Skeletal muscle tissue (tissue), 4 donors: ENCODE measurements around the gene COL25A1. TPM values are rescaled to one million over a fixed set of nuclear protein-coding genes. Genes with fewer than 3 reads are reported as not detected.

Experiments used
- H3K27ac ChIP-seq: one replicate; pipeline ENCODE4 v1.7.0; 2013; ENCODE audit warnings: mild to moderate bottlenecking, low read depth, low read length, inconsistent platforms
- H3K27me3 ChIP-seq, 3 donors: one replicate each; pipeline ENCODE4 v1.7.0; 2013; ENCODE audit warnings: low read length in 3 of 3; ENCODE audit not compliant: control insufficient read depth in 3 of 3, insufficient read depth in 3 of 3
- H3K36me3 ChIP-seq, 3 donors: one replicate each; pipeline ENCODE4 v1.7.0; 2013; ENCODE audit warnings: low read length in 3 of 3; ENCODE audit not compliant: control insufficient read depth in 3 of 3, insufficient read depth in 3 of 3
- H3K4me1 ChIP-seq, 3 donors: one replicate each; pipeline ENCODE4 v1.7.0; 2013; ENCODE audit warnings: low read length in 3 of 3, mild to moderate bottlenecking in 3 of 3; ENCODE audit not compliant: control insufficient read depth in 3 of 3, insufficient read depth in 3 of 3
- H3K4me3 ChIP-seq, 3 donors: one replicate each; pipeline ENCODE4 v1.7.0; 2013; ENCODE audit warnings: low read length in 3 of 3
- H3K9ac ChIP-seq, 3 donors: one replicate each; pipeline ENCODE4 v1.7.0; 2013; ENCODE audit warnings: low read length in 3 of 3, mild to moderate bottlenecking in 3 of 3, moderate library complexity in 2 of 3, low read depth in 1 of 3
- H3K9me3 ChIP-seq, 3 donors: one replicate each; pipeline ENCODE4 v1.7.0; 2013; ENCODE audit warnings: low read length in 3 of 3; ENCODE audit not compliant: control insufficient read depth in 3 of 3
- total RNA-seq: library from RNA; depleted of rRNA; stranded (reverse); fragments of >200 nt; gene quantifications from one replicate; pipeline ENCODE4 v1.2.3, GENCODE V29; 2014
- donor health status: Osteomylitis.

The COL25A1 gene
- total RNA-seq, 1 donor from 2014 or later: 3.7 TPM

DNA sequence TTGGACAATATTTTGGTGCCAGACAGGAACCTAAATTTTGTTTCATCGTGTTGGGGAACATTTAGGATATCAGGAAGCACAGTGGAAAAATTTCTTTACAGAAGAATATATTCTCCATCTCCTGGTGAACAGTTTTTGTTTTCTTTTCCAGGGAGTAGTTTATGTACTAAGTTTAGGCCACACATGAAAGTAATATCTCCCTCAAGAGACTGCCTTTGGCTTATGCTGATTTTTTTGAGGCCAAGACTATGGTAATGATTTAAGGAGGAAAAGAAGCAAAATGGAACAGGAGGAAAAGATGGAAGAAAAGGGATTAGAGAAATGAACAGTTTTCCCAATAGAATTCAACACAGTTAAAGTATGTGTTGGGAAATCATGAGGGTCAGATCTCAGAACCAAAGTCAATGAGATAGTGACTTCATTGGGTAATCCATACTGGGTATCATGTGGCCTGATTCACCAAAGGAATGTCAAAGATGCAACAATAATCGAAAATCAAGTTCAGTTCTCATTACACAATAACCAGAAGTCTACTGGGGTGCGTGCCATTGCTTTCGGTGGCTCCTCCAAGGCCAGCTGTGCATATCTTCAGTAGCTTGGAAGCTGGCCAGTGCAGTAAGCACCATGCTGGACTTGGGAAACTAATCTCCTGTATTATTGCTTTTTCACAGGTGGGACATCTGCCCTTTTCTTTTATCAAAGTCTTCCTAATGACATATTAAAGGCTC lies 234.8 kb downstream of the COL25A1 start:
- no peak overlapping the region for H3K27ac ChIP-seq

DNA sequence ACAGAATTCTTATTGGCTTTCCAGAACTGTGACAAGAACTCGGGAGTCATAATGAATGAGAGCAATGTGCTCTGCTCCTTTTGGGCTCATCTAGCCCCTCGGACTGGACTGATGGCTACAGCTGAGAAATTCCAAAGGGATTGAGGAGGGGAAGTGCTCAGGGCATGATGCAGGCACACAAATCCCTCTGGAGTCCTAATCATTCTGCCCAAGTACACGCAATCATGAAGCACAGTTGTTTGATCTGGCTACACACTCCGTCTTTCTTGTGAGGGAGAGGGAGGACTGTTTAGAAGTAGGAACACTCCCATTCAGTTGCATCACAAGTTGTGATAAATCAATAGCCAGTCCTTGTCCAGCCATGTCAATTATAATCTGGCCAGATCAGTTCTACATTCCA lies 237.5 kb downstream of the COL25A1 start:
- no peaks in the 10 kb centered on the region for H3K9me3 ChIP-seq
- no peak overlapping the region for H3K9ac ChIP-seq
- H3K36me3 ChIP-seq: no peaks in the 10 kb centered on the region
- H3K4me1 ChIP-seq: peaks cover 0 to 5% (median 2%) of the 10 kb centered on the region in 3 donors
- no peak overlapping the region for H3K4me3 ChIP-seq
- H3K27me3 ChIP-seq: no peaks in the 10 kb centered on the region
- H3K27ac ChIP-seq: no peak overlapping the region

More for the DNA sequence above, 234.8 kb downstream of the COL25A1 start:
- H3K9me3 ChIP-seq: no peaks in the 10 kb centered on the region
- H3K36me3 ChIP-seq: no peaks in the 10 kb centered on the region
- H3K4me3 ChIP-seq: no peak overlapping the region
- H3K4me1 ChIP-seq: peaks cover 0 to 5% (median 2%) of the 10 kb centered on the region in 3 donors
- H3K27me3 ChIP-seq: no peaks in the 10 kb centered on the region
- H3K9ac ChIP-seq: no peak overlapping the region

DNA sequence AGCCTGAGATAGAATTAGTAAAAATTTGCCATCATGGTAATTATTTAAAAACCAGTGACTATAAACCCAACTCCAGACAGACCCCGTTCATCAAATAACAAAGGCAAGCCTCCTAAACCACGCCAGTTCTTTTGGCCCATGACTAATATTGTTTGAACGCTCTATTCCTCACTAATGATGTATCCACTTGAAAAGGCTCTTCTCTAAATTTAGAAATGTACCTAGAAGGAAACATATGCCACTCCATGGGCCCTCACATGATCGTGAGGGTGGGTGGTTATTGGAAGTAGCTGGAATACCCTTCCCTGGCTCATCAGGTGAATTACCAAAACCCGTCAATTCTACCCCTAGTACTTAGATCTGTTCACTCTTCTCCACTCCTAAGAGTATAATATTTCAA lies 249.2 kb downstream of the COL25A1 start:
- no peaks in the 10 kb centered on the region for H3K27me3 ChIP-seq
- H3K4me3 ChIP-seq: no peak overlapping the region
- no peaks in the 10 kb centered on the region for H3K36me3 ChIP-seq

DNA sequence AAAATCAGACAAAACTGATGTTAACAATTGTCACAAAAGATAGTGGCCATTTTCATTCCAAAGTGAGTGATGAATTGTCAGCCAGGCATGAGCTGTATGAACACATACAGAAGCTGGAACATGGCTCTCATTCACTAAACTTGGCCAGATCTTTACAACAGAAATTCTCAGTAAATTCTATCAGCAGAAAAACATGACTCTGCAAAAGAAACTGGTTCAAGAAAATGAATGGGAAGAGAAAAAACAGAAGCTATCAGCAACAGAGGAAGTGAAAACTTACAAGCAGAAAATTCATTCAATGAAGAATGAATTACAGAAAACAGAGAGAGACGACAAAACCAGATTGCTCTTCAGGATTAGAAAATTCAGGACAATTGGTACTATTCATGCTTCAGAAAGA lies 249.6 kb downstream of the COL25A1 start:
- Histone ChIP-seq H3K36me3 (no peaks in the 10 kb centered on the region), H3K27ac (no peak overlapping the region), H3K27me3 (no peaks in the 10 kb centered on the region), H3K9ac (no peak overlapping the region), H3K9me3 (no peaks in the 10 kb centered on the region), H3K4me1 (no peaks in the 10 kb centered on the region), H3K4me3 (no peak overlapping the region)

More for the DNA sequence above, 249.2 kb downstream of the COL25A1 start:
- H3K27ac ChIP-seq: no peak overlapping the region
- no peak overlapping the region for H3K9ac ChIP-seq
- no peaks in the 10 kb centered on the region for H3K9me3 ChIP-seq
- H3K4me1 ChIP-seq: no peaks in the 10 kb centered on the region

DNA sequence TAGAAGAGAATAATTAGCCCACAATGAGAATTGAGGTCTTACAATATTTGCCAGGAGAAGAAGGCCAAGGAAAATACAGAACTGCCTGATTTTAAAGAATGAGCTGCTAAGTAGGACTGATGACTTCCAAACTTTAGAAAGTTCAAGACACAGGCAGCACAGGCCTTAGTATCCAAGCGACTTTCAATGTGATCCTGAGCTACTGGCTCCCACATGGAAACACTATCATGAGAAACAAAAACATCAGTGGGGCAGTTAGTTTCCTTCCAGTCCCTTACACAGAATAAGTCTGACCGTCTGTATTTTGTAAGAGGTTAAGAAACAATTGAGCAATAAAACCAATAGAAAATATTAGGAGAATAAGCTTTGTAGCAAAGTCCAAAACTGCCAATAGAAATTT lies 251.4 kb downstream of the COL25A1 start:
- H3K9ac ChIP-seq: no peak overlapping the region
- no peak overlapping the region for H3K4me3 ChIP-seq
- no peak overlapping the region for H3K27ac ChIP-seq
- H3K4me1 ChIP-seq: peaks cover 0 to 6% (median 6%) of the 10 kb centered on the region in 3 donors
- H3K27me3 ChIP-seq: no peaks in the 10 kb centered on the region
- H3K36me3 ChIP-seq: no peaks in the 10 kb centered on the region
- no peaks in the 10 kb centered on the region for H3K9me3 ChIP-seq

DNA sequence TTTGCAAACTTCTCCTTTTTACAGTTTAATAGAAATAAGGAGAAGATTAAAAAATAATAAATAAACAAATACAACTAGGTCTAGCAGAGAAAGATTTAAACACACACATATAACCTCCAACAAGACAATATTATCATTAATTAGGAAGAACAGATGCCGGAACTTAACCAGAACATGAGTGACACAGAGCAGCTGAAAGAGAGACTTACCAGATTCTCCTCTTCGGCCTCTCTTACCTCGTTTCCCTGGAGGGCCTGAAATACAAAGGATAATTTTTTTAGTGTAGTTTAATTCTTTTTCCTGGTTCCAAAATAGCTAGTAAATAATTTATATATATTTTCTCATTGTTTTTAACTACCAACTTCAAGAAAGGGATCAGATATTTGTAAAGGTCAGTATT lies 252.5 kb downstream of the COL25A1 start:
- H3K4me3 ChIP-seq: no peak overlapping the region
- peaks cover 0 to 7% (median 6%) of the 10 kb centered on the region in 3 donors for H3K4me1 ChIP-seq
- H3K36me3 ChIP-seq: no peaks in the 10 kb centered on the region
- no peaks in the 10 kb centered on the region for H3K9me3 ChIP-seq
- no peaks in the 10 kb centered on the region for H3K27me3 ChIP-seq
- no peak overlapping the region for H3K9ac ChIP-seq
- no peak overlapping the region for H3K27ac ChIP-seq

DNA sequence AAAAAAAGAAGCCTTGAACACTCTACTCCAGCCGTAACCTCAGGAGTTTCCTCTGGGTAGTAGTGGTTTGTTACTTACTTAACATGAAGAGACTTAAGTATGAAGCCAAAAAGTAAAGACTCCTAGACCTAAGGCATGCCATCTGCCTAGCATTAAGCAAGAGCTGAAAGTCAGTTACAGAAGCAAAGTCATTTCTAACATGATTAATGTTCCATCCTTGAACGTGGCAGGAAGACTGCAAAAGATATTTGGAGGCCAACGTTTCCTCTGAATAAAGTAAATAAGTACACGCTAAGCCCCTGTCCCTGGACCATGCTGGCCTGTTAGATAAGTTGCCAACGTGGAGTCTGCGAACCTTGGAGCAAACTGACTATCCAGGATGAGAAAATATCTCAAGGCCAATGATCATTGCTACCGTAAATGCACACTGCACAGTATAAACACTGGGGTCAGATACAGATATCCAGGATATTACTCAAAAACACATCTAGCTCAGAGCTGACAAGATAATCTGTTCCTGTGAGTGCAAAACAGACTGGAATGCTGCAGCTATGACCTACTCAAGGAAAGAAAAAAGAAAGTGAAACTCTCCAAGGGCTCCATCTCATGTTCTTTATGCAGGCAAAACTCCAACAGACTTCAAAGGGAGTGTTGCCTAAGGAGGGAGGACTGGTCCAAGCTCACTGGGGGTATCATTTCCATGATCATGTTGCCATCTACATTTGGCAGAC lies 255.8 kb downstream of the COL25A1 start:
- Histone ChIP-seq H3K36me3 (no peaks in the 10 kb centered on the region), H3K27ac (peak overlapping the region; percentile 1), H3K9me3 (no peaks in the 10 kb centered on the region), H3K9ac (peak overlapping the region in 2 of 3 donors; percentile 6 to 25), H3K4me3 (peak overlapping the region; percentile 41 to 58 (median 42)), H3K27me3 (no peaks in the 10 kb centered on the region), H3K4me1 (peaks cover 0 to 7% (median 6%) of the 10 kb centered on the region in 3 donors)

DNA sequence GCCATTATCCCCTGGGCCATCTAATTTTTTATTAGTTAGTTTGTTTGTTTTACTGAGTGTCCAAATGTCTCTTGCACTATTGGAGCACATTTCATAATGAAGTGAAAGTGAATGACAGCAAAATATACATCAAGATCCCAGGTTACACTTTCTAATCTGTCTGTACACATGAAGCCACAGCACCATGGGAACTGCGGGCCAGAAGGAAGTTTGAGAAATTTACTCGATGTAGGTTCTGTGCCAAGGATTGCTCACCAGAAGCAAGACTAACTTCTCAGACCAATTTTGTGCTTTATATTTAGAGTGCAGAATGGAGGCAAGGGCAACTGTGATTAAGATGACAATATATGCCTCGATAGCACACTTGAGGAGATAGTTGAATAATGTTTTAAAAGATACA lies 258.0 kb downstream of the COL25A1 start:
- Histone ChIP-seq H3K27ac (no peak overlapping the region), H3K9ac (no peak overlapping the region), H3K36me3 (no peaks in the 10 kb centered on the region), H3K4me1 (peaks cover 0 to 7% (median 6%) of the 10 kb centered on the region in 3 donors), H3K9me3 (no peaks in the 10 kb centered on the region), H3K4me3 (no peak overlapping the region), H3K27me3 (no peaks in the 10 kb centered on the region)

DNA sequence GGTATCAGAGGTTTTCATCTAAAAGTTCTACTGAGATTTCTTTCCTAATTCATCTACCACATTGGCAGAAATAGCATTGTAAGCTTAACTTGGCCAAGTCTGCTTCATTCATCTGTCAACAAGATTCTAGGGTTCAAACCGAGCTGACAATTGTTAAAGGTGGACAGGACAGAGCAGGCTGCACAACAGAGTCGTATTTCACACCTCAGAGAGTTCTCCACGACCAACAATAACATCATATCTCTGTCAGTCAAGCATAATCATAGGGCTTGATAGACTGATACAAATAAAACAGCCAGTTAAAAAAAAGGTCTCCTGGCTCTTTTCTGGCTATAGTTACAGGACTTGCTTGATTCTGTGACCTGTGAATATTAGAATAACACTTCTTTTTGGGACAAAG lies 259.2 kb downstream of the COL25A1 start:
- Histone ChIP-seq H3K9ac (no peak overlapping the region), H3K9me3 (no peaks in the 10 kb centered on the region), H3K4me3 (no peak overlapping the region), H3K4me1 (peaks cover 0 to 7% (median 6%) of the 10 kb centered on the region in 3 donors), H3K27me3 (no peaks in the 10 kb centered on the region), H3K27ac (no peak overlapping the region), H3K36me3 (no peaks in the 10 kb centered on the region)
